HCT116 (cell line): ENCODE data around the gene C10orf90. TPM values are rescaled to one million over a fixed set of nuclear protein-coding genes. Genes with fewer than 3 reads are reported as not detected.

Experiments
- ATAC-seq: fragments of 200-7000 bp; cut with Tn5 transposase; 2 replicates; pipeline ENCODE4 v1.9.1; 2020; ENCODE audit warnings: mild to moderate bottlenecking, moderate library complexity
- BruUV-seq: library from RNA; stranded (reverse); fragments of 400-500 nt; replicated peaks from 2 replicates; lab custom pipeline; 2021; lab: Mats Ljungman, UMichigan
- CTCF ChIA-PET: fragments of 300-600 bp; sonication (Branson Sonifier 250); formaldehyde crosslinking; loops from one replicate; lab custom pipeline; 2021; ENCODE audit warnings: antibody characterized with exemption; lab: Charles Lee
- POLR2A ChIA-PET: fragments of 300-600, 350-600 bp; sonication (Branson Sonifier 250); formaldehyde crosslinking; loops from one replicate; lab custom pipeline; 2021; ENCODE audit warnings: antibody characterized with exemption; lab: Charles Lee
- RAD21 ChIA-PET, 2 experiments: fragments of 300-600 bp; sonication (Branson Sonifier 250); formaldehyde crosslinking; loops; one replicate each; lab custom pipeline; 2023; ENCODE audit warnings: low total read pairs in 2 of 2; ENCODE audit not compliant: uncharacterized antibody in 2 of 2, unreplicated experiment in 2 of 2, low non-redundant PET in 1 of 2; lab: Charles Lee
- DNase-seq: peaks from one replicate; pipeline ENCODE4 v3.0.0-alpha.2; 2010; ENCODE audit warnings: low read depth, low spot score
- H2AFZ ChIP-seq: fragments of 200-600 bp; shearing (Covaris generic), sonication (generic); 2 replicates; pipeline ENCODE4 v1.6.1; 2017; ENCODE audit warnings: low read depth, mixed run types, mixed read lengths, antibody characterized with exemption, low read length; ENCODE audit not compliant: poor library complexity, severe bottlenecking
- H3K27ac ChIP-seq: 2 replicates; pipeline ENCODE4 v1.5.1; 2012; ENCODE audit warnings: low read depth, low read length
- H3K27me3 ChIP-seq: fragments of 200-600 bp; sonication (generic); 2 replicates; pipeline ENCODE4 v1.6.1; 2016; ENCODE audit warnings: mixed run types, low read length, mixed read lengths; ENCODE audit not compliant: insufficient read depth
- H3K36me3 ChIP-seq, 2 experiments: fragments of 200-500 bp in 1 of 2; fragments of 200-600 bp in 1 of 2; sonication (Bioruptor generic) in 1 of 2; sonication (generic) in 1 of 2; 2 replicates each; pipeline versions ENCODE4 v1.5.1 to v1.6.1; 2014 to 2016; ENCODE audit warnings: low read length in 2 of 2, inconsistent platforms in 1 of 2, mixed read lengths in 1 of 2, mixed run types in 1 of 2; ENCODE audit not compliant: insufficient read depth in 2 of 2, control insufficient read depth in 1 of 2
- H3K4me1 ChIP-seq, 2 experiments: fragments of 200-600 bp in 1 of 2; sonication (generic) in 1 of 2; 2 replicates each; pipeline versions ENCODE4 v1.5.1 to v1.6.1; 2012 to 2017; ENCODE audit warnings: low read length in 2 of 2, inconsistent platforms in 1 of 2, mild to moderate bottlenecking in 1 of 2, mixed read lengths in 1 of 2, mixed run types in 1 of 2, moderate library complexity in 1 of 2; ENCODE audit not compliant: insufficient read depth in 2 of 2, control insufficient read depth in 1 of 2
- H3K4me2 ChIP-seq: fragments of 200-600 bp; sonication (generic); 2 replicates; pipeline ENCODE4 v1.6.1; 2017; ENCODE audit warnings: mixed run types, low read length, mixed read lengths
- H3K4me3 ChIP-seq, 2 experiments: fragments of 200-600 bp in 1 of 2; sonication (generic) in 1 of 2; replicated peaks in 1 of 2; 2 replicates each; pipeline ENCODE4 v1.5.1; 2011 to 2016; ENCODE audit warnings: low read length in 2 of 2, control low read depth in 1 of 2, low read depth in 1 of 2, mild to moderate bottlenecking in 1 of 2, mixed read lengths in 1 of 2, mixed run types in 1 of 2
- H3K79me2 ChIP-seq: fragments of 200-600 bp; sonication (generic); 2 replicates; pipeline ENCODE4 v1.6.1; 2017; ENCODE audit warnings: mild to moderate bottlenecking, mixed run types, low read length, moderate library complexity, mixed read lengths; ENCODE audit not compliant: insufficient read depth
- H3K9ac ChIP-seq: fragments of 200-600 bp; sonication (generic); 2 replicates; pipeline ENCODE4 v1.6.1; 2016; ENCODE audit warnings: low read length, mixed read lengths
- H3K9me2 ChIP-seq: fragments of 200-600 bp; sonication (generic), shearing (Covaris generic); 2 replicates; pipeline ENCODE4 v1.6.1; 2017; ENCODE audit warnings: mixed run types, mild to moderate bottlenecking, moderate library complexity; ENCODE audit not compliant: insufficient read depth
- H3K9me3 ChIP-seq, 2 experiments: fragments of 200-500 bp in 1 of 2; fragments of 200-600 bp in 1 of 2; sonication (Bioruptor generic) in 1 of 2; sonication (generic) in 1 of 2; 2 replicates each; pipeline ENCODE4 v1.6.1; 2014 to 2017; ENCODE audit warnings: low read length in 2 of 2, mixed read lengths in 2 of 2, inconsistent platforms in 1 of 2, low read depth in 1 of 2, mild to moderate bottlenecking in 1 of 2, mixed run types in 1 of 2, moderate library complexity in 1 of 2; ENCODE audit not compliant: control insufficient read depth in 1 of 2, insufficient read depth in 1 of 2
- H4K20me1 ChIP-seq: fragments of 200-600 bp; sonication (generic), shearing (Covaris generic); 2 replicates; pipeline ENCODE4 v1.6.1; 2017; ENCODE audit warnings: mixed run types, mild to moderate bottlenecking, moderate library complexity; ENCODE audit not compliant: insufficient read depth
- CEBPB ChIP-seq: IDR thresholded peaks from 2 replicates; pipeline ENCODE4 v1.6.1; 2012; ENCODE audit warnings: low read depth
- EZH2phosphoT487 ChIP-seq: fragments of 200-600 bp; IDR thresholded peaks from 2 replicates; pipeline ENCODE4 v1.6.1; 2018; ENCODE audit warnings: antibody characterized with exemption, borderline replicate concordance
- FOSL1 ChIP-seq: IDR thresholded peaks from 2 replicates; pipeline ENCODE4 v1.6.1; 2012; ENCODE audit warnings: low read depth
- SRF ChIP-seq: IDR thresholded peaks from 2 replicates; pipeline ENCODE4 v1.6.1; 2012; ENCODE audit warnings: low read depth
- ZNF274 ChIP-seq: fragments of 200-500 bp; sonication (Bioruptor generic); IDR thresholded peaks from 2 replicates; pipeline ENCODE4 v1.6.1; 2014; ENCODE audit warnings: mild to moderate bottlenecking, low read depth, low read length, inconsistent platforms
- intact Hi-C: fragments of 100-400 bp; cut with micrococcal nuclease; formaldehyde crosslinking; loops from 2 replicates; pipeline ENCODE4 v1.10.0; 2022
- total RNA-seq: library from RNA; stranded (reverse); gene quantifications from one replicate; pipeline ENCODE4 v1.2.1, GENCODE V29; 2021; ENCODE audit not compliant: unreplicated experiment
- TF ChIP-seq, protein P1 (sequence below): IDR thresholded peaks from 2 replicates; pipeline ENCODE4 v1.6.1; 2011; ENCODE audit warnings: mild to moderate bottlenecking, low read length, moderate library complexity; ENCODE audit not compliant: insufficient replicate concordance; ENCODE audit errors: extremely low read depth

Gene C10orf90
- total RNA-seq, 1 experiment from 2014 or later = not detected

DNA sequence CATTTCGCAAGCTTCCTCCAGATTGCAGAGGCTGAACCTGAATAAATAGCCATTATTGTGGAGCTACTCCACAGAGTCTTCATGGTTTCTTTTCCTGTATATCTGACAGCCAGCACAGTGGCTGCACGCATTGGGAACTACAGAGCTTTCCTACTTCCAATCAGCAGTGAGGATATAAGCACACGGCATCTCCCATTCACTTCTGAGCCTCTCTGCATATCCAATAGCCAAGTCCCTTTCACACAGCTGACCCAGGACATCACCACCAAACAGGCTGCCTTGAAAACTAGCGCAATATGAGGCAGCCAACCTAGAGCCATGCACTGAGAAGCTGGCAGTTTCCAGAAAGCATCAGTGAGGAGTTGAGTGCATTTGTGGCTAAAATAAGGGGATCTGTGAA, 11.6 kb downstream of the C10orf90 start (continued):
- no peak for TF ChIP-seq EZH2phosphoT487

DNA sequence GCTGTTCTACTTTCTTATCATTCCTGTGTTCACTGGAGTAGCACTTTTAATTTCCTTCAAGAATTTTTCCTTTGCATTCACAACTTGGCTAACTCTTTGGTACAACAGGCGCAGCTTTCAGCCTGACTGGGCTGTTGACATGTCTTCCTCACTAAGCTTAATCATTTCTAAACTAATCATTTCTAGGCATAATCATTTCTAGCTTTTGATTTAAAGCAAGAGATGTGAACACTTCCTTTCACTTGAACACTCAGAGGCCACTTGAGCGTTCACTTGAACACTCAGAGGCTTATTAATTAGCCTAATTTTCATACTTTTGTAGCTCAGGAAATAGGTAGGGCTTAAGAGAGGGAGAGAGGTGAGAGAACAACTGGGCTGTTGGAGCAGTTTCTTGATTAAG, 15.9 kb downstream of the C10orf90 start:
- intact Hi-C loops = no loop called here
- RAD21 ChIA-PET = no interaction called here
- peaks cover 60% of the 10 kb centered on the region; the same call in 1 of the 2 replicates for H3K27me3 ChIP-seq
- no peak for TF ChIP-seq SRF
- TF ChIP-seq FOSL1 = no peak
- TF ChIP-seq ZNF274 = no peak
- no peak for ATAC-seq
- no peaks in the 10 kb centered on the region for H3K79me2 ChIP-seq
- H3K36me3 ChIP-seq = no peaks in the 10 kb centered on the region
- CTCF ChIA-PET = interaction anchor here (1.2 kb wide), 1 partner anchor 20 kb away, joined by 3 read pairs; no protein-coding TSS in a partner anchor
- H3K9me3 ChIP-seq = no peaks in the 10 kb centered on the region
- no peak for DNase-seq
- H3K4me3 ChIP-seq = no peak overlapping the region
- H3K4me2 ChIP-seq = no peak overlapping the region
- H3K9ac ChIP-seq = no peak overlapping the region
- no peak overlapping the region for H3K27ac ChIP-seq
- BruUV-seq = no TSS peak
- no peaks in the 10 kb centered on the region for H3K9me2 ChIP-seq
- no peaks in the 10 kb centered on the region for H4K20me1 ChIP-seq
- H2AFZ ChIP-seq = no peak overlapping the region
- H3K4me1 ChIP-seq = no peaks in the 10 kb centered on the region
- POLR2A ChIA-PET = no interaction called here

DNA sequence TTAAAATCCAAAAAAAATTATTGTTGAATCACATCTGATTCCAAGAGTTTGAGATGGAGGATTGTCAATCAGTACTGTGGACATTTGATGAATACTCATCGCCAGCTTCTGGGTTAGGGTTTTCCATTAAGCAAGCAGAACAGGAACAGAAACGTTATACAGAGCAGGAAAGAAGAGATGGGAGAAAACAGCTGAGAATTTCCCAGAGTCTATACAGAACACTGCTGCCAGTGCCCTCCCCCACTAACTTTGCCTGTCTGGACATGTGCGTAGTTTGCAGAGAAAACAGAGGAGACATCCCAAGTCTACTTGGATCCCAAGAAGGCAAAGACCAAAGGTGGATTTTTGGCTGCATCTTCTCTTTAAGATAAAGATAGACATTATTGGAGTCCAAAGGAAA, 19.0 kb downstream of the C10orf90 start:
- CTCF ChIA-PET = no interaction called here
- ATAC-seq (no peak), DNase-seq (no peak)
- H3K36me3 ChIP-seq = no peaks in the 10 kb centered on the region
- no peak overlapping the region for H2AFZ ChIP-seq
- RAD21 ChIA-PET = no interaction called here
- no peaks in the 10 kb centered on the region for H4K20me1 ChIP-seq
- POLR2A ChIA-PET = no interaction called here
- H3K9ac ChIP-seq = no peak overlapping the region
- no peak for TF ChIP-seq CEBPB
- TF ChIP-seq, protein P1, sequence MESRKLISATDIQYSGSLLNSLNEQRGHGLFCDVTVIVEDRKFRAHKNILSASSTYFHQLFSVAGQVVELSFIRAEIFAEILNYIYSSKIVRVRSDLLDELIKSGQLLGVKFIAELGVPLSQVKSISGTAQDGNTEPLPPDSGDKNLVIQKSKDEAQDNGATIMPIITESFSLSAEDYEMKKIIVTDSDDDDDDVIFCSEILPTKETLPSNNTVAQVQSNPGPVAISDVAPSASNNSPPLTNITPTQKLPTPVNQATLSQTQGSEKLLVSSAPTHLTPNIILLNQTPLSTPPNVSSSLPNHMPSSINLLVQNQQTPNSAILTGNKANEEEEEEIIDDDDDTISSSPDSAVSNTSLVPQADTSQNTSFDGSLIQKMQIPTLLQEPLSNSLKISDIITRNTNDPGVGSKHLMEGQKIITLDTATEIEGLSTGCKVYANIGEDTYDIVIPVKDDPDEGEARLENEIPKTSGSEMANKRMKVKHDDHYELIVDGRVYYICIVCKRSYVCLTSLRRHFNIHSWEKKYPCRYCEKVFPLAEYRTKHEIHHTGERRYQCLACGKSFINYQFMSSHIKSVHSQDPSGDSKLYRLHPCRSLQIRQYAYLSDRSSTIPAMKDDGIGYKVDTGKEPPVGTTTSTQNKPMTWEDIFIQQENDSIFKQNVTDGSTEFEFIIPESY = no peak
- no TSS peak for BruUV-seq
- H3K27ac ChIP-seq = no peak overlapping the region
- no peaks in the 10 kb centered on the region for H3K4me1 ChIP-seq
- no peaks in the 10 kb centered on the region for H3K79me2 ChIP-seq
- H3K4me3 ChIP-seq = no peak overlapping the region
- no peaks in the 10 kb centered on the region for H3K9me3 ChIP-seq
- intact Hi-C loops = no loop called here
- H3K4me2 ChIP-seq = no peak overlapping the region
- H3K27me3 ChIP-seq = peaks cover 54% of the 10 kb centered on the region; the same call in 1 of the 2 replicates
- H3K9me2 ChIP-seq = no peaks in the 10 kb centered on the region
